Neuronal stem cell (in vitro differentiated cells): Measurements from ENCODE around the gene GAS7.

Experiments
- DNase-seq: peaks from one replicate; pipeline ENCODE4 v3.0.0-alpha.2; 2013; ENCODE audit warnings: low spot score
- H2AFZ ChIP-seq: one replicate; pipeline ENCODE4 v1.6.1; 2013; ENCODE audit warnings: mild to moderate bottlenecking, low read length, inconsistent platforms
- H2AK5ac ChIP-seq: 2 replicates; pipeline ENCODE4 v1.6.1; 2013; ENCODE audit warnings: low read depth, mild to moderate bottlenecking, inconsistent platforms, low read length, moderate library complexity, mixed read lengths
- H2BK120ac ChIP-seq: 2 replicates; pipeline ENCODE4 v1.6.1; 2013; ENCODE audit warnings: low read depth, mild to moderate bottlenecking, inconsistent platforms, low read length, moderate library complexity, mixed read lengths
- H2BK12ac ChIP-seq: one replicate; pipeline ENCODE4 v1.6.1; 2013; ENCODE audit warnings: low read length, inconsistent platforms
- H2BK15ac ChIP-seq: 2 replicates; pipeline ENCODE4 v1.6.1; 2013; ENCODE audit warnings: mild to moderate bottlenecking, low read length, inconsistent platforms, mixed read lengths
- H2BK5ac ChIP-seq: one replicate; pipeline ENCODE4 v1.6.1; 2013; ENCODE audit warnings: inconsistent platforms, mild to moderate bottlenecking, low read length, moderate library complexity
- H3K14ac ChIP-seq: one replicate; pipeline ENCODE4 v1.6.1; 2013; ENCODE audit warnings: low read length, inconsistent platforms
- H3K18ac ChIP-seq: 2 replicates; pipeline ENCODE4 v1.6.1; 2013; ENCODE audit warnings: low read length, inconsistent platforms
- H3K23ac ChIP-seq: 2 replicates; pipeline ENCODE4 v1.6.1; 2013; ENCODE audit warnings: low read depth, mild to moderate bottlenecking, mixed read lengths, low read length, inconsistent platforms; ENCODE audit not compliant: poor library complexity
- H3K27ac ChIP-seq: replicated peaks from 3 replicates; pipeline ENCODE4 v1.5.1; 2013; ENCODE audit warnings: low read length, inconsistent platforms
- H3K27me3 ChIP-seq, 3 experiments: 2 replicates each; pipeline ENCODE4 v1.6.1; 2013; ENCODE audit warnings: low read length in 3 of 3, mild to moderate bottlenecking in 2 of 3, inconsistent platforms in 1 of 3, low read depth in 1 of 3, mixed read lengths in 1 of 3, moderate library complexity in 1 of 3; ENCODE audit not compliant: control insufficient read depth in 3 of 3, insufficient read depth in 3 of 3
- H3K36me3 ChIP-seq, 2 donors: replicated peaks in 1 of 2; 2 replicates each; pipeline ENCODE4 v1.6.1; 2013; ENCODE audit warnings: low read length in 2 of 2; ENCODE audit not compliant: control insufficient read depth in 2 of 2, insufficient read depth in 2 of 2
- H3K4ac ChIP-seq: 2 replicates; pipeline ENCODE4 v1.6.1; 2013; ENCODE audit warnings: inconsistent platforms, mild to moderate bottlenecking, low read length, moderate library complexity
- H3K4me1 ChIP-seq, 2 donors: 1 replicate in 1 of 2; 2 replicates in 1 of 2; pipeline ENCODE4 v1.6.1; 2013; ENCODE audit warnings: low read length in 2 of 2, low read depth in 1 of 2; ENCODE audit not compliant: control insufficient read depth in 2 of 2, insufficient read depth in 1 of 2
- H3K4me2 ChIP-seq: one replicate; pipeline ENCODE4 v1.6.1; 2013; ENCODE audit warnings: mild to moderate bottlenecking, low read length, inconsistent platforms; ENCODE audit not compliant: insufficient read depth, poor library complexity, severe bottlenecking
- H3K4me3 ChIP-seq, 2 donors: 2 replicates each; pipeline ENCODE4 v1.5.1; 2013; ENCODE audit warnings: low read length in 2 of 2, mild to moderate bottlenecking in 2 of 2, inconsistent platforms in 1 of 2, moderate library complexity in 1 of 2
- H3K79me1 ChIP-seq: one replicate; pipeline ENCODE4 v1.6.1; 2013; ENCODE audit warnings: low read depth, mild to moderate bottlenecking, inconsistent platforms, low read length, moderate library complexity
- H3K9ac ChIP-seq: one replicate; pipeline ENCODE4 v1.6.1; 2013; ENCODE audit warnings: mild to moderate bottlenecking, low read depth, low read length, inconsistent platforms; ENCODE audit not compliant: poor library complexity
- H3K9me3 ChIP-seq, 2 donors: replicated peaks in 1 of 2; 2 replicates each; pipeline versions ENCODE3 to v1.6.1; 2013; ENCODE audit warnings: low read length in 2 of 2, mild to moderate bottlenecking in 2 of 2, inconsistent platforms in 1 of 2, low read depth in 1 of 2, mixed read lengths in 1 of 2, moderate library complexity in 1 of 2; ENCODE audit not compliant: control insufficient read depth in 2 of 2, insufficient read depth in 1 of 2
- H4K8ac ChIP-seq: one replicate; pipeline ENCODE4 v1.6.1; 2013; ENCODE audit warnings: low read depth, mild to moderate bottlenecking, inconsistent platforms, low read length, moderate library complexity
- H4K91ac ChIP-seq: one replicate; pipeline ENCODE4 v1.6.1; 2013; ENCODE audit warnings: low read length, low read depth, mild to moderate bottlenecking, inconsistent platforms; ENCODE audit not compliant: poor library complexity
- WGBS, 2 donors: extraction: QIAGEN DNeasy Blood & Tissue Kit; methylation state at CpG; one replicate each; pipeline ENCODE4 v1.1.7; 2013; ENCODE audit warnings: missing lambda C conversion rate in 2 of 2, mixed read lengths in 1 of 2; ENCODE audit not compliant: insufficient read length in 2 of 2, insufficient replicate concordance in 1 of 2; ENCODE audit errors: extremely low coverage in 2 of 2; 5-methylcytosine and 5-hydroxymethylcytosine counted together

The GAS7 gene

DNA sequence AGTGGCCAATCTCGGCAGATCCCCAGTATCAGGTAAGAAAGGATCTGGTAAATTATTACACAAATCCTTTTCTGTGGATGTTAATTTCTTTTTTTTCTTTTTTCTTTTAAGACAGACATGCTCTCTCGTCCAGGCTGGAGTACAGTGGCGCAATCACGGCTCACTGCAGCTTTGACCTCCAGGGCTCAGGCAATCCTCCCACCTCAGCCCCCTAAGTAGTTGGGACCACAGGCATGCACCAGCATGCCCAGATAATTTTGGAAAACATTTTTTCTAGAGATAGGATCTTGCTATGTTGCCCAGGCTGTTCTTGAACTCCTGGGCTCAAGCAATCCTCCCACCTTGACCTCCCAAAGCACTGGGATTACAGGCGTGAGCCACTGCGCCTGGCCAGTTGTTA lies 54.0 kb downstream of the GAS7 start:
- Histone ChIP-seq H3K18ac (no peak overlapping the region), H2AK5ac (no peak overlapping the region), H3K4me1 (no peaks in the 10 kb centered on the region), H2BK15ac (no peak overlapping the region), H3K4ac (no peak overlapping the region), H3K4me2 (no peak overlapping the region), H3K4me3 (no peak overlapping the region), H3K23ac (no peak overlapping the region), H2BK120ac (no peak overlapping the region), H3K14ac (no peak overlapping the region), H4K8ac (no peak overlapping the region), H2BK12ac (no peak overlapping the region), H3K9ac (no peak overlapping the region), H3K36me3 (no peaks in the 10 kb centered on the region), H4K91ac (no peak overlapping the region), H3K9me3 (no peaks in the 10 kb centered on the region), H3K79me1 (no peaks in the 10 kb centered on the region), H3K27ac (no peak overlapping the region), H3K27me3 (no peaks in the 10 kb centered on the region), H2BK5ac (no peak overlapping the region), H2AFZ (no peak overlapping the region)
- DNase-seq: no peak
- WGBS, 2 donors: no CpG with 5 or more reads among the region's 6 CpGs

DNA sequence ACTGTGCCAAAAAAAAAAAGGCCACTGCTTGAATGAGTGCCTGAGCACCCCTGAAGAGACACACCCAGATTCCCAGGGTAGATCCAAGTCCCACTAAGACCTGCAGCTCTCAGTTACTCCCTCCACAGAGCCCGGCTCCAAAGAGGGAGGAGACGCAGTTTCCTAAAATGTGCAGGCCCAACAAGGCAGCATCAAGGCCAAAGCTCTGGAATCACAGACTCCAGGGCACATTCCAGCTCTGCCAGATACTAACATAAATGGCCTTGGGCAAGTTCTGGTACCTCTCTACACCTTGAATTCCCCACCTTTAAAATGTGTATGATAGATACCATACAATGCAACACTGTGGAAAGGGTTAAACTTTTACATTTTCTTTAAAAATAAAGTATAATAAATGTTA lies 57.0 kb downstream of the GAS7 start:
- Histone ChIP-seq H2BK15ac (no peak overlapping the region), H3K4me3 (no peak overlapping the region), H3K9me3 (no peaks in the 10 kb centered on the region), H3K27me3 (no peaks in the 10 kb centered on the region), H3K79me1 (no peaks in the 10 kb centered on the region), H2BK120ac (no peak overlapping the region), H3K14ac (no peak overlapping the region), H3K23ac (no peak overlapping the region), H3K36me3 (no peaks in the 10 kb centered on the region), H2BK12ac (no peak overlapping the region), H3K27ac (no peak overlapping the region), H2AFZ (no peak overlapping the region), H4K8ac (no peak overlapping the region), H4K91ac (no peak overlapping the region), H3K9ac (no peak overlapping the region), H2BK5ac (no peak overlapping the region), H3K18ac (no peak overlapping the region), H3K4ac (no peak overlapping the region), H2AK5ac (no peak overlapping the region), H3K4me1 (peaks cover 0 to under 1% of the 10 kb centered on the region in 2 donors), H3K4me2 (no peak overlapping the region)
- no CpG with 5 or more reads among the region's 2 CpGs for WGBS, 2 donors
- DNase-seq: no peak

DNA sequence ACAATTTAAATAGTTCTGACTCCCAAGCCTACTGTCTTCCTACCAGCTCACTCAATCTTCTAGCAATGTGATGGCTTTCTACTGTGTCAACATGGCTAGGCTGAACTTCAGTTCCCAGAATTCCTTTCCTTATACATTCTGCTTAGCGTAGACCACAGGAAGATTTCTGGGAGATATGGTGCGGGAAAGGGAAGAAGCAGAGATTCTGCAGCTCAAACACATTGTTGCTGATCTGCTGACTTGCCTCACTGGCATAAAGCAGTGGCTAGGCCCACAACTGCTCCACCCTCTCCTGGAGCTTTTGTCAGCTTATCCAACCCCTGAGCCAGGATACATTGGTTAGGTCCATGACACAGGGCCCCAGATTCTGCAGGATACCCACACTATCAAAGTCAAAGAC lies 58.8 kb downstream of the GAS7 start:
- no peaks in the 10 kb centered on the region for H3K27me3 ChIP-seq
- H4K8ac ChIP-seq: no peak overlapping the region
- no peak overlapping the region for H3K23ac ChIP-seq
- no peak overlapping the region for H3K14ac ChIP-seq
- H2AFZ ChIP-seq: no peak overlapping the region
- H3K18ac ChIP-seq: no peak overlapping the region
- H2BK5ac ChIP-seq: no peak overlapping the region
- H3K9ac ChIP-seq: no peak overlapping the region
- no peaks in the 10 kb centered on the region for H3K79me1 ChIP-seq
- peaks cover 0 to 4% of the 10 kb centered on the region in 2 donors for H3K4me1 ChIP-seq
- H2AK5ac ChIP-seq: no peak overlapping the region
- no peak for DNase-seq
- H2BK15ac ChIP-seq: no peak overlapping the region
- no peak overlapping the region for H3K4ac ChIP-seq
- H2BK120ac ChIP-seq: no peak overlapping the region
- no peak overlapping the region for H4K91ac ChIP-seq
- H2BK12ac ChIP-seq: no peak overlapping the region
- no peak overlapping the region for H3K27ac ChIP-seq
- no peak overlapping the region for H3K4me3 ChIP-seq
- no peak overlapping the region for H3K4me2 ChIP-seq
- H3K36me3 ChIP-seq: no peaks in the 10 kb centered on the region
- no CpG with 5 or more reads among the region's 2 CpGs for WGBS, 2 donors
- no peaks in the 10 kb centered on the region for H3K9me3 ChIP-seq

DNA sequence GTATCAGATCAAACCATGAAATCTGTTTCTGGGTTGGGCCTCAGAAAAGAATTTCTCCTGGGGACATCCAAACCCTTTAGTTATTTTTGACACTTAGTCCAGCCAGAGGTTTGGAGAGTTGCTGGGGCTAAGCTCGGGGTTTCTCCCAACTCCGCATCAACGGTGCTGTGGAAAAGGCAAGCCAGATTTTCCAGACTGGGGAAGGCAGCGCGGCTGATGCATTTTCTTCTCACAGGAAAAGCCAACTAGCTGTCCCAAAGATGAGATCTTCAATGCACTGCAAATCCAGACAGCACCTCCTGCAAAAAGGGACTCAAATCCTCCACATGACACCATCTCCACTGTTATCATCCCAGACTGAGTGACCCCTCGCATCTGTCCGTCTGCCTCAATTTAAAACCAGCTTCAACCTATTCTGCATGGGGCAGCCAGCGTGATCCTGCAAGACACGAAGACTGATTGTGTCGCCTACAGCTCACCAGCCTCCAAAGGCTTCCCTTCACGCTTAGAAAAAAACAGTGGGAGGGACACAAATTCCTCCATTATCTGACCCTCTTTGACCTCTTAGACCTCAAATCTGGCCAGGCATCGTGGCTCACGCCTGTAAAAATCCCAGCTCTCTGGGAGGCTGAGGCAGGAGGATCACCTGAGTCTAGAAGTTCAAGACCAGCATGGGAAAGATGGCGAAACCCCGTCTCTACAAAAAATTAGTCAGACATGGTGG lies 62.0 kb downstream of the GAS7 start:
- Histone ChIP-seq H4K8ac (no peak overlapping the region), H3K79me1 (no peaks in the 10 kb centered on the region), H3K4me2 (no peak overlapping the region), H3K27me3 (no peaks in the 10 kb centered on the region), H3K36me3 (no peaks in the 10 kb centered on the region), H2BK5ac (no peak overlapping the region), H3K4ac (no peak overlapping the region), H3K4me3 (no peak overlapping the region), H2BK12ac (no peak overlapping the region), H3K23ac (no peak overlapping the region), H3K9me3 (no peaks in the 10 kb centered on the region), H3K14ac (no peak overlapping the region), H2AK5ac (no peak overlapping the region), H3K4me1 (peaks cover 0 to 4% of the 10 kb centered on the region in 2 donors), H2BK120ac (no peak overlapping the region), H2AFZ (no peak overlapping the region), H3K9ac (no peak overlapping the region), H3K18ac (no peak overlapping the region), H2BK15ac (no peak overlapping the region), H4K91ac (peak overlapping the region; percentile 33), H3K27ac (no peak overlapping the region)
- no CpG with 5 or more reads among the region's 15 CpGs for WGBS, 2 donors
- DNase-seq: no peak
